WTC11 (cell line): ENCODE data around the gene PHF21B.

ENCODE experiments used
- ELF4 ChIP-seq: sonication (generic); formaldehyde crosslinking; IDR thresholded peaks from 2 replicates; pipeline ENCODE4 v1.8.1; 2022; ENCODE audit warnings: low read depth, mild to moderate bottlenecking, moderate library complexity, missing genetic modification reagents
- ETV6 ChIP-seq: sonication (generic); formaldehyde crosslinking; IDR thresholded peaks from 2 replicates; pipeline ENCODE4 v1.8.1; 2022; ENCODE audit warnings: mild to moderate bottlenecking, missing genetic modification reagents
- IRF2 ChIP-seq: sonication (generic); formaldehyde crosslinking; IDR thresholded peaks from 2 replicates; pipeline ENCODE4 v1.8.0; 2022; ENCODE audit warnings: low read depth, missing genetic modification reagents, borderline replicate concordance
- NR1H2 ChIP-seq: sonication (generic); formaldehyde crosslinking; IDR thresholded peaks from 2 replicates; pipeline ENCODE4 v1.9.0; 2021; ENCODE audit warnings: mild to moderate bottlenecking, moderate library complexity, missing genetic modification reagents
- TEAD4 ChIP-seq: sonication (generic); formaldehyde crosslinking; IDR thresholded peaks from 2 replicates; pipeline ENCODE4 v1.8.0; 2022; ENCODE audit warnings: mild to moderate bottlenecking, missing genetic modification reagents
- ZBTB21 ChIP-seq: sonication (generic); formaldehyde crosslinking; IDR thresholded peaks from 2 replicates; pipeline ENCODE4 v1.8.1; 2023; ENCODE audit warnings: mild to moderate bottlenecking, missing genetic modification reagents, borderline replicate concordance
- ZNF121 ChIP-seq: sonication (generic); formaldehyde crosslinking; IDR thresholded peaks from 2 replicates; pipeline ENCODE4 v1.8.0; 2023; ENCODE audit warnings: missing genetic modification reagents
- ZNF232 ChIP-seq: sonication (generic); formaldehyde crosslinking; IDR thresholded peaks from 2 replicates; pipeline ENCODE4 v1.8.0; 2022; ENCODE audit warnings: mild to moderate bottlenecking, missing genetic modification reagents
- TF ChIP-seq, protein P1 (sequence below): fragments of 200-600 bp; IDR thresholded peaks from 2 replicates; pipeline ENCODE4 v1.8.0; 2022; ENCODE audit warnings: antibody characterized with exemption
- TF ChIP-seq, protein P2 (sequence below): sonication (generic); formaldehyde crosslinking; IDR thresholded peaks from 2 replicates; pipeline ENCODE4 v1.8.1; 2023; ENCODE audit warnings: mild to moderate bottlenecking, missing genetic modification reagents, borderline replicate concordance
- TF ChIP-seq, protein P3 (sequence below): sonication (generic); formaldehyde crosslinking; IDR thresholded peaks from 2 replicates; pipeline ENCODE4 v1.8.1; 2023; ENCODE audit warnings: mild to moderate bottlenecking, missing genetic modification reagents, moderate library complexity
- TF ChIP-seq, protein P4 (sequence below): sonication (generic); formaldehyde crosslinking; IDR thresholded peaks from 2 replicates; pipeline ENCODE4 v1.8.0; 2022; ENCODE audit warnings: mild to moderate bottlenecking, missing genetic modification reagents
- TF ChIP-seq, protein P5 (sequence below): sonication (generic); formaldehyde crosslinking; IDR thresholded peaks from 2 replicates; pipeline ENCODE4 v1.8.0; 2022; ENCODE audit warnings: mild to moderate bottlenecking, missing genetic modification reagents
- TF ChIP-seq, protein P6 (sequence below): sonication (generic); formaldehyde crosslinking; IDR thresholded peaks from 2 replicates; pipeline ENCODE4 v1.8.1; 2023; ENCODE audit warnings: mild to moderate bottlenecking, missing genetic modification reagents, moderate library complexity

DNA sequence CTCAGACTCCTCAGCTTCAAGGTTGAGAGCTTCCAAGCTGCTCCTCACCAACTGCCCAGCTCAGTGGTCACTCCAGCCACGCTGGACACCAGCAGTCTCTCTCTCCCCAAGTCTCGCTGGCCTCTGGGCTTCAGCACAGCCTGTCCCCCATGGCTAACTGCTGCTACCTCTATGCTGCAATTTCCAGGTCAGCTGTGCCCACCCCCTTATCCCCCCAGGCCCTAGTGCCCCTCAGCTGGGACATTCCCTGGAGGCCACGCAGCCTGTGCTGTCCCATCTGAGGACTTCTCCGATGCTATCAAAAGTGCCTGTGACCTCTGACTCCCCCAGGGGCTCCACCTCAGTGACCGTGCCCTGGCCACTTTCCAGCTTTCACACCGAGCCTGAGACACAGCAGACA, 37.5 kb upstream of the PHF21B start:
- TF ChIP-seq, protein P1, sequence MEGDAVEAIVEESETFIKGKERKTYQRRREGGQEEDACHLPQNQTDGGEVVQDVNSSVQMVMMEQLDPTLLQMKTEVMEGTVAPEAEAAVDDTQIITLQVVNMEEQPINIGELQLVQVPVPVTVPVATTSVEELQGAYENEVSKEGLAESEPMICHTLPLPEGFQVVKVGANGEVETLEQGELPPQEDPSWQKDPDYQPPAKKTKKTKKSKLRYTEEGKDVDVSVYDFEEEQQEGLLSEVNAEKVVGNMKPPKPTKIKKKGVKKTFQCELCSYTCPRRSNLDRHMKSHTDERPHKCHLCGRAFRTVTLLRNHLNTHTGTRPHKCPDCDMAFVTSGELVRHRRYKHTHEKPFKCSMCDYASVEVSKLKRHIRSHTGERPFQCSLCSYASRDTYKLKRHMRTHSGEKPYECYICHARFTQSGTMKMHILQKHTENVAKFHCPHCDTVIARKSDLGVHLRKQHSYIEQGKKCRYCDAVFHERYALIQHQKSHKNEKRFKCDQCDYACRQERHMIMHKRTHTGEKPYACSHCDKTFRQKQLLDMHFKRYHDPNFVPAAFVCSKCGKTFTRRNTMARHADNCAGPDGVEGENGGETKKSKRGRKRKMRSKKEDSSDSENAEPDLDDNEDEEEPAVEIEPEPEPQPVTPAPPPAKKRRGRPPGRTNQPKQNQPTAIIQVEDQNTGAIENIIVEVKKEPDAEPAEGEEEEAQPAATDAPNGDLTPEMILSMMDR, result no peak
- no peak for TF ChIP-seq ZNF121
- TF ChIP-seq, protein P2, sequence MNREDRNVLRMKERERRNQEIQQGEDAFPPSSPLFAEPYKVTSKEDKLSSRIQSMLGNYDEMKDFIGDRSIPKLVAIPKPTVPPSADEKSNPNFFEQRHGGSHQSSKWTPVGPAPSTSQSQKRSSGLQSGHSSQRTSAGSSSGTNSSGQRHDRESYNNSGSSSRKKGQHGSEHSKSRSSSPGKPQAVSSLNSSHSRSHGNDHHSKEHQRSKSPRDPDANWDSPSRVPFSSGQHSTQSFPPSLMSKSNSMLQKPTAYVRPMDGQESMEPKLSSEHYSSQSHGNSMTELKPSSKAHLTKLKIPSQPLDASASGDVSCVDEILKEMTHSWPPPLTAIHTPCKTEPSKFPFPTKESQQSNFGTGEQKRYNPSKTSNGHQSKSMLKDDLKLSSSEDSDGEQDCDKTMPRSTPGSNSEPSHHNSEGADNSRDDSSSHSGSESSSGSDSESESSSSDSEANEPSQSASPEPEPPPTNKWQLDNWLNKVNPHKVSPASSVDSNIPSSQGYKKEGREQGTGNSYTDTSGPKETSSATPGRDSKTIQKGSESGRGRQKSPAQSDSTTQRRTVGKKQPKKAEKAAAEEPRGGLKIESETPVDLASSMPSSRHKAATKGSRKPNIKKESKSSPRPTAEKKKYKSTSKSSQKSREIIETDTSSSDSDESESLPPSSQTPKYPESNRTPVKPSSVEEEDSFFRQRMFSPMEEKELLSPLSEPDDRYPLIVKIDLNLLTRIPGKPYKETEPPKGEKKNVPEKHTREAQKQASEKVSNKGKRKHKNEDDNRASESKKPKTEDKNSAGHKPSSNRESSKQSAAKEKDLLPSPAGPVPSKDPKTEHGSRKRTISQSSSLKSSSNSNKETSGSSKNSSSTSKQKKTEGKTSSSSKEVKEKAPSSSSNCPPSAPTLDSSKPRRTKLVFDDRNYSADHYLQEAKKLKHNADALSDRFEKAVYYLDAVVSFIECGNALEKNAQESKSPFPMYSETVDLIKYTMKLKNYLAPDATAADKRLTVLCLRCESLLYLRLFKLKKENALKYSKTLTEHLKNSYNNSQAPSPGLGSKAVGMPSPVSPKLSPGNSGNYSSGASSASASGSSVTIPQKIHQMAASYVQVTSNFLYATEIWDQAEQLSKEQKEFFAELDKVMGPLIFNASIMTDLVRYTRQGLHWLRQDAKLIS, result no peak
- TF ChIP-seq NR1H2 (CRISPR knock-in tag), result no peak
- TF ChIP-seq ELF4, result no peak
- TF ChIP-seq, protein P3, sequence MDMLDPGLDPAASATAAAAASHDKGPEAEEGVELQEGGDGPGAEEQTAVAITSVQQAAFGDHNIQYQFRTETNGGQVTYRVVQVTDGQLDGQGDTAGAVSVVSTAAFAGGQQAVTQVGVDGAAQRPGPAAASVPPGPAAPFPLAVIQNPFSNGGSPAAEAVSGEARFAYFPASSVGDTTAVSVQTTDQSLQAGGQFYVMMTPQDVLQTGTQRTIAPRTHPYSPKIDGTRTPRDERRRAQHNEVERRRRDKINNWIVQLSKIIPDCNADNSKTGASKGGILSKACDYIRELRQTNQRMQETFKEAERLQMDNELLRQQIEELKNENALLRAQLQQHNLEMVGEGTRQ (CRISPR knock-in tag), result 0 out of 2 replicates have a peak, but pooled peaks have one; percentile 11
- TF ChIP-seq IRF2 (CRISPR knock-in tag), result no peak
- no peak for TF ChIP-seq TEAD4
- TF ChIP-seq ZBTB21 (CRISPR knock-in tag), result no peak; the same call in 1 of the 2 replicates
- TF ChIP-seq, protein P4, sequence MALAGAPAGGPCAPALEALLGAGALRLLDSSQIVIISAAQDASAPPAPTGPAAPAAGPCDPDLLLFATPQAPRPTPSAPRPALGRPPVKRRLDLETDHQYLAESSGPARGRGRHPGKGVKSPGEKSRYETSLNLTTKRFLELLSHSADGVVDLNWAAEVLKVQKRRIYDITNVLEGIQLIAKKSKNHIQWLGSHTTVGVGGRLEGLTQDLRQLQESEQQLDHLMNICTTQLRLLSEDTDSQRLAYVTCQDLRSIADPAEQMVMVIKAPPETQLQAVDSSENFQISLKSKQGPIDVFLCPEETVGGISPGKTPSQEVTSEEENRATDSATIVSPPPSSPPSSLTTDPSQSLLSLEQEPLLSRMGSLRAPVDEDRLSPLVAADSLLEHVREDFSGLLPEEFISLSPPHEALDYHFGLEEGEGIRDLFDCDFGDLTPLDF (CRISPR knock-in tag), result no peak
- TF ChIP-seq, protein P5, sequence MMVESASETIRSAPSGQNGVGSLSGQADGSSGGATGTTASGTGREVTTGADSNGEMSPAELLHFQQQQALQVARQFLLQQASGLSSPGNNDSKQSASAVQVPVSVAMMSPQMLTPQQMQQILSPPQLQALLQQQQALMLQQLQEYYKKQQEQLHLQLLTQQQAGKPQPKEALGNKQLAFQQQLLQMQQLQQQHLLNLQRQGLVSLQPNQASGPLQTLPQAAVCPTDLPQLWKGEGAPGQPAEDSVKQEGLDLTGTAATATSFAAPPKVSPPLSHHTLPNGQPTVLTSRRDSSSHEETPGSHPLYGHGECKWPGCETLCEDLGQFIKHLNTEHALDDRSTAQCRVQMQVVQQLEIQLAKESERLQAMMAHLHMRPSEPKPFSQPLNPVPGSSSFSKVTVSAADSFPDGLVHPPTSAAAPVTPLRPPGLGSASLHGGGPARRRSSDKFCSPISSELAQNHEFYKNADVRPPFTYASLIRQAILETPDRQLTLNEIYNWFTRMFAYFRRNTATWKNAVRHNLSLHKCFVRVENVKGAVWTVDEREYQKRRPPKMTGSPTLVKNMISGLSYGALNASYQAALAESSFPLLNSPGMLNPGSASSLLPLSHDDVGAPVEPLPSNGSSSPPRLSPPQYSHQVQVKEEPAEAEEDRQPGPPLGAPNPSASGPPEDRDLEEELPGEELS (CRISPR knock-in tag), result no peak
- TF ChIP-seq, protein P6, sequence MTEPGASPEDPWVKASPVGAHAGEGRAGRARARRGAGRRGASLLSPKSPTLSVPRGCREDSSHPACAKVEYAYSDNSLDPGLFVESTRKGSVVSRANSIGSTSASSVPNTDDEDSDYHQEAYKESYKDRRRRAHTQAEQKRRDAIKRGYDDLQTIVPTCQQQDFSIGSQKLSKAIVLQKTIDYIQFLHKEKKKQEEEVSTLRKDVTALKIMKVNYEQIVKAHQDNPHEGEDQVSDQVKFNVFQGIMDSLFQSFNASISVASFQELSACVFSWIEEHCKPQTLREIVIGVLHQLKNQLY (CRISPR knock-in tag), result no peak
- no peak for TF ChIP-seq ETV6 (CRISPR knock-in tag)
- no peak for TF ChIP-seq ZNF232 (CRISPR knock-in tag)
